OCI-LY7 (cell line): ENCODE measurements around the gene KCNIP4.

Experiments
- CTCF ChIP-seq: fragments of 200-600 bp; sonication (generic); conservative IDR thresholded peaks from 2 replicates; pipeline ENCODE4 v1.5.1; 2014; ENCODE audit warnings: mild to moderate bottlenecking, antibody characterized with exemption, low read length, moderate library complexity, mixed read lengths
- EZH2phosphoT487 ChIP-seq: fragments of 200-600 bp; sonication (generic); IDR thresholded peaks from 2 replicates; pipeline ENCODE4 v1.6.1; 2018; ENCODE audit warnings: low read depth, borderline replicate concordance, mild to moderate bottlenecking, mixed run types, antibody characterized with exemption, low read length, moderate library complexity, mixed read lengths

- TF ChIP-seq CTCF (no peak), EZH2phosphoT487 (no peak)
These were observed 700.2 kb downstream of the KCNIP4 start for GRCh38 chr4:21248331-21248730.
